Neural progenitor cell (in vitro differentiated cells): ENCODE data around the gene JPH2.

ENCODE experiments used
- CTCF ChIP-seq: fragments of 200-600 bp; sonication (generic); IDR thresholded peaks from 2 replicates; pipeline ENCODE4 v1.5.1; 2017; ENCODE audit warnings: antibody characterized with exemption, mild to moderate bottlenecking
- EZH2 ChIP-seq: fragments of 200-600 bp; sonication (generic); IDR thresholded peaks from 2 replicates; pipeline ENCODE4 v1.6.1; 2017; ENCODE audit warnings: antibody characterized with exemption, mild to moderate bottlenecking, moderate library complexity
- EZH2phosphoT487 ChIP-seq: fragments of 200-600 bp; sonication (generic); IDR thresholded peaks from 2 replicates; pipeline ENCODE4 v1.6.1; 2017; ENCODE audit warnings: antibody characterized with exemption

- TF ChIP-seq CTCF, result no peak
- TF ChIP-seq EZH2, result no peak
- TF ChIP-seq EZH2phosphoT487, result no peak
Measured at GRCh38 chr20:44185574-44185973, 1.4 kb downstream of the JPH2 start.
